ENCODE data around the gene TMC7.

- TF ChIP-seq EZH2 (IDR thresholded peaks at IDR 0.05) (no peak), EZH2phosphoT487 (IDR thresholded peaks at IDR 0.05; ENCODE audit: borderline replicate concordance) (no peak), CTCF (IDR thresholded peaks at IDR 0.05 in 2 of 3, conservative IDR thresholded peaks at IDR 0.05 in 1 of 3; ENCODE audit: borderline replicate concordance in 1 of 3, insufficient read depth in 1 of 3, low read depth in 2 of 3, low read length in 2 of 3) (no peak), YY1 (IDR thresholded peaks at IDR 0.05; ENCODE audit: extremely low read depth, insufficient replicate concordance, low read depth, low read length) (no peak), POLR2A (IDR thresholded peaks at IDR 0.05; ENCODE audit: borderline replicate concordance, extremely low read depth, insufficient read depth, insufficient read length) (no peak), CEBPB (IDR thresholded peaks at IDR 0.05; ENCODE audit: low read depth) (no peak), MAX (IDR thresholded peaks at IDR 0.05) (no peak), RAD21 (IDR thresholded peaks at IDR 0.05; ENCODE audit: low read depth) (no peak), ATF3 (IDR thresholded peaks at IDR 0.05) (no peak)
These were observed 105.7 kb downstream of the TMC7 start for GRCh38 chr16:19089410-19089955.
